GM23248 (cell line): ENCODE measurements around the gene TIAL1. TPM values are rescaled to one million over a fixed set of nuclear protein-coding genes. Genes with fewer than 3 reads are reported as not detected.

ENCODE experiments used
- DNase-seq: peaks from one replicate; pipeline ENCODE4 v3.0.0-alpha.2; 2015
- H2AFZ ChIP-seq: fragments of 200-600 bp; sonication (generic); 2 replicates; pipeline ENCODE4 v1.6.1; 2016; ENCODE audit warnings: antibody characterized with exemption
- H3F3A ChIP-seq: fragments of 200-600 bp; sonication (generic); 2 replicates; pipeline ENCODE4 v1.6.1; 2016; ENCODE audit warnings: mild to moderate bottlenecking, antibody characterized with exemption, mixed run types; ENCODE audit not compliant: insufficient read depth
- H3K27ac ChIP-seq: fragments of 200-600 bp; sonication (generic); 2 replicates; pipeline ENCODE4 v1.5.1; 2016; ENCODE audit warnings: mild to moderate bottlenecking
- H3K27me3 ChIP-seq: fragments of 200-600 bp; sonication (generic); replicated peaks from 2 replicates; pipeline ENCODE4 v1.6.1; 2016; ENCODE audit warnings: mild to moderate bottlenecking; ENCODE audit not compliant: insufficient read depth
- H3K36me3 ChIP-seq: fragments of 200-600 bp; sonication (generic); 2 replicates; pipeline ENCODE4 v1.6.1; 2016; ENCODE audit warnings: low read depth, mild to moderate bottlenecking
- H3K4me1 ChIP-seq: fragments of 200-600 bp; sonication (generic); 2 replicates; pipeline ENCODE4 v1.6.1; 2016; ENCODE audit warnings: mild to moderate bottlenecking; ENCODE audit not compliant: insufficient read depth
- H3K4me2 ChIP-seq: fragments of 200-600 bp; sonication (generic); one replicate; pipeline ENCODE4 v1.6.1; 2016; ENCODE audit warnings: mild to moderate bottlenecking; ENCODE audit not compliant: unreplicated experiment
- H3K4me3 ChIP-seq: fragments of 200-600 bp; sonication (generic); 2 replicates; pipeline ENCODE4 v1.5.1; 2016; ENCODE audit warnings: mild to moderate bottlenecking
- H3K79me2 ChIP-seq: fragments of 200-600 bp; sonication (generic); 2 replicates; pipeline ENCODE4 v1.6.1; 2016; ENCODE audit warnings: mild to moderate bottlenecking; ENCODE audit not compliant: insufficient read depth
- H3K9ac ChIP-seq: fragments of 200-600 bp; sonication (generic); 2 replicates; pipeline ENCODE4 v1.6.1; 2016; ENCODE audit warnings: mild to moderate bottlenecking
- H3K9me2 ChIP-seq: fragments of 200-600 bp; sonication (generic); 2 replicates; pipeline ENCODE4 v1.6.1; 2016; ENCODE audit warnings: mixed run types, mild to moderate bottlenecking, moderate library complexity; ENCODE audit not compliant: insufficient read depth
- H3K9me3 ChIP-seq: fragments of 200-600 bp; sonication (generic); one replicate; pipeline ENCODE4 v1.6.1; 2017; ENCODE audit warnings: low read depth
- H4K20me1 ChIP-seq: fragments of 200-600 bp; sonication (generic); 2 replicates; pipeline ENCODE4 v1.6.0; 2016; ENCODE audit not compliant: insufficient read depth
- EZH2 ChIP-seq: fragments of 200-600 bp; sonication (generic); IDR thresholded peaks from 2 replicates; pipeline ENCODE4 v1.6.1; 2018; ENCODE audit warnings: antibody characterized with exemption, mild to moderate bottlenecking; ENCODE audit not compliant: insufficient read depth, poor library complexity, severe bottlenecking
- EZH2phosphoT487 ChIP-seq: fragments of 200-600 bp; sonication (generic); IDR thresholded peaks from 2 replicates; pipeline ENCODE4 v1.6.1; 2018; ENCODE audit warnings: antibody characterized with exemption, moderate library complexity, mild to moderate bottlenecking, low read depth; ENCODE audit not compliant: insufficient read depth
- WGBS, 2 experiments: methylation state at CpG; one replicate each; pipeline ENCODE4 v1.1.6; 2015 to 2017; ENCODE audit warnings: low lambda C conversion rate in 2 of 2, low coverage in 1 of 2; ENCODE audit errors: missing lambda C conversion rate in 2 of 2; 5-methylcytosine and 5-hydroxymethylcytosine counted together
- in situ Hi-C: fragments of 300-500 bp; cut with MboI; formaldehyde crosslinking; loops from 2 replicates; pipeline ENCODE4 v1.15.0; 2020
- polyA plus RNA-seq: library from polyadenylated mRNA; unstranded; fragments of >200 nt; fragmentation: Nextera tagmentation; extraction: Ambion mirVana; gene quantifications from 2 replicates; pipeline ENCODE4 v1.2.1, GENCODE V29; 2016
- total RNA-seq: library from RNA; depleted of rRNA; stranded (reverse); fragments of >200 nt; shearing (Covaris generic); gene quantifications from 2 replicates; pipeline ENCODE4 v1.2.3, GENCODE V29; 2014

The TIAL1 gene
- total and polyA plus RNA-seq, 2 experiments from 2014 or later = 24.1 to 43.6 TPM

DNA sequence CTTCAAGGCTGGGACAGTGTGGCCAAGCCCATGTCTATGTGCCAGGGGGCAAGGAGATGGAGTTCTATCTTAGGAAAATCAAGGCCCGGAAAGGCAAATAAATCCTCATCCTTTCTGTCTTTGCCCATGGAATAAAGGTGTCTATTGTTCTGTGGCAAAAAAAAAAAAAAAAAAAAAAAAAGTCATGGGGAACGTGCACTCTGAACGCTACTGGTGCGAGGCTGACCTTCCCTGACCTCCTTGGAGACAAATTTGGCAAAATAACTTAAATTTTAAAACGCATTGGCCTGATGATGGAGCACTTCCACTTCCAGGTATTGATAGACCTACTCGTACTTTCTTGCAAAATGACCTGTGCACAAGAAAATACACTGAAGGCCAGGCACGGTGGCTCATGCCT is 42.2 kb upstream of the TIAL1 start:
- no peak for DNase-seq
- H3K36me3 ChIP-seq = no peaks in the 10 kb centered on the region
- H3K27ac ChIP-seq = no peak overlapping the region
- H3K79me2 ChIP-seq = no peaks in the 10 kb centered on the region
- no peaks in the 10 kb centered on the region for H3K9me3 ChIP-seq
- no peaks in the 10 kb centered on the region for H4K20me1 ChIP-seq
- no peak overlapping the region for H2AFZ ChIP-seq
- WGBS, 2 experiments = 79 to 83% methylated on average over 7 of the region's 7 CpGs
- no peaks in the 10 kb centered on the region for H3K27me3 ChIP-seq
- no peak for TF ChIP-seq EZH2phosphoT487
- TF ChIP-seq EZH2 = no peak
- no peaks in the 10 kb centered on the region for H3K9me2 ChIP-seq
- H3K4me3 ChIP-seq = no peak overlapping the region
- no peak overlapping the region for H3K4me2 ChIP-seq
- in situ Hi-C loops = no loop called here
- peaks cover 3% of the 10 kb centered on the region; the same call in 1 of the 2 replicates for H3K4me1 ChIP-seq
- peaks cover 8% of the 10 kb centered on the region; the same call in 1 of the 2 replicates for H3F3A ChIP-seq
- no peak overlapping the region for H3K9ac ChIP-seq

DNA sequence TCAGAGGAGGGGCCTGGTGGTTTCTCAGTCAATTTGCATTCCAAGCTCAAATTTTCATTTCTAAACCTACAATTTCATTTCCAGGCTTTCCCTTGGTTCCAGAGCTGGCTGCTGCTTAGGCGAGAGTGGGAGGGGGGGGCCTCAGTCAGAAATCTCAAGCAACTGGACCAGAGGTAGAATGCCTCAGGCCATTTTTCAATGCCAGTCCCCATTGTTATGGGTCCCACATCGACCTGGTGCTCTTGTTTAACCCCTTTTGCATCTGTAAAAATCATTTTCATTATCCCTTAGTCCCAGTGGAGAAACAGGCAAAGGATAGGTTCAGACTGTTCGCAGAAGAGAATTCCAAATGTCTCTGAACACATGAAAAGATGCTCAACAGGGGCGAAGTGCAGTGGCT is 40.9 kb upstream of the TIAL1 start:
- H3F3A ChIP-seq = peaks cover 5% of the 10 kb centered on the region; the same call in 1 of the 2 replicates
- H3K27me3 ChIP-seq = no peaks in the 10 kb centered on the region
- H3K4me1 ChIP-seq = no peaks in the 10 kb centered on the region
- no peak overlapping the region for H3K9ac ChIP-seq
- no peaks in the 10 kb centered on the region for H3K9me3 ChIP-seq
- H3K79me2 ChIP-seq = no peaks in the 10 kb centered on the region
- in situ Hi-C loops = no loop called here
- TF ChIP-seq EZH2phosphoT487 (no peak), EZH2 (no peak)
- no peak for DNase-seq
- no peaks in the 10 kb centered on the region for H3K9me2 ChIP-seq
- no peak overlapping the region for H3K27ac ChIP-seq
- H3K4me3 ChIP-seq = no peak overlapping the region
- no peak overlapping the region for H2AFZ ChIP-seq
- H3K36me3 ChIP-seq = no peaks in the 10 kb centered on the region
- no peak overlapping the region for H3K4me2 ChIP-seq
- 63 to 69% methylated on average over 4 of the region's 4 CpGs for WGBS, 2 experiments
- H4K20me1 ChIP-seq = no peaks in the 10 kb centered on the region

DNA sequence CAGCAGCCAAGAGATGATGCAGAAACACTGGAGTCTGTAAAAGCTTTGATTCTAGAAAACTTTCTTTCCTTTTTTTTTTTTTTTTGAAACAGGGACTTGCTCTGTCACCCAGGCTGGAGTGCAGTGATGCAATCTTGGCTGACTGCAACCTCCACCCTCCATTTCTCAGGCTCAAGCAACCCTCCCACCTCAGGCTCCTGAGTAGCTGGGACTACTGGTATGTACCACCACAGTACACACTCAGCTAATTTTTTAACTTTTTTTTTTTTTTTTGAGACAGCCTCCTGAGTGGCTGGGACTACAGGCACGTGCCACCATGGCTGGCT is 37.4 kb upstream of the TIAL1 start:
- Histone ChIP-seq H3K9ac (no peak overlapping the region), H3K27ac (no peak overlapping the region), H3K79me2 (no peaks in the 10 kb centered on the region), H3K4me3 (no peak overlapping the region), H3F3A (peaks cover 5% of the 10 kb centered on the region; the same call in 1 of the 2 replicates), H3K9me2 (no peaks in the 10 kb centered on the region), H3K9me3 (no peaks in the 10 kb centered on the region), H2AFZ (peak overlapping the region; percentile 45; the same call in 1 of the 2 replicates), H3K36me3 (no peaks in the 10 kb centered on the region), H3K4me1 (no peaks in the 10 kb centered on the region), H3K27me3 (no peaks in the 10 kb centered on the region), H4K20me1 (no peaks in the 10 kb centered on the region), H3K4me2 (no peak overlapping the region)
- 10 to 13% methylated on average over 1 of the region's 1 CpG for WGBS, 2 experiments
- TF ChIP-seq EZH2phosphoT487 = no peak
- TF ChIP-seq EZH2 = no peak
- in situ Hi-C loops = no loop called here
- DNase-seq = peak; percentile 53

DNA sequence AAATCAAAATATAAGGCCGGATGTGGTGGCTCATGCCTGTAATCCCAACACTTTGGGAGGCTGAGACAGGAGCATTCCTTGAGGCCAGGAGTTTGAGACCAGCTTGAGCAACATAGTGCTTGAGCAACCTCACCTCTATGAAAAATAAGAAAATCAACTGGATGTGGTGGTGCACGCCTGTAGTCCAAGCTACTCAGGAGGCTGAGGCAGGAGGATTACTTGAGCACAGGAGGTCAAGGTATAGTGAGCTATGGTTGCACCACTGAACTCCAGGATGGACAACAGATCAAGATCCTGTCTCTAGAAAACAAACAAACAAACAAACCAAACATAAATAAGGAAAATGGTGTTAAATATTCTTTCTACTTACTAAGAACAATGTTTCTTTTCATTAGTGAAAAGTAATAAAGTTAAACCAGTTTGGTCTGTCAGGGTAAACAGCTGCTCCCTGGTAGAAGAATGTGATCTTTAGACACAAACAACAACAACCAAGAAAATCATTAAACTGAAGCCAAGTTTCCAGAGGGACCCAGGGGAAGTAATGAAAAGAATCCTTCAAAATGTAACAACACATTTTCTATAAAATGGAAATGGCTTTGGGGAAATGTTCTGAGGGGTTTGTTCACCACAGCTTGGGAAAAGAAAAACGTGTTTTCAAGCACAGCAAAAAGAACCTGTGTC is 36.9 kb upstream of the TIAL1 start:
- Histone ChIP-seq H3K79me2 (no peaks in the 10 kb centered on the region), H3K9me2 (no peaks in the 10 kb centered on the region), H4K20me1 (no peaks in the 10 kb centered on the region), H3K4me2 (no peak overlapping the region), H2AFZ (peak overlapping the region; percentile 45; the same call in 1 of the 2 replicates), H3K27ac (no peak overlapping the region), H3K9me3 (no peaks in the 10 kb centered on the region), H3K4me1 (no peaks in the 10 kb centered on the region), H3K9ac (no peak overlapping the region), H3K27me3 (no peaks in the 10 kb centered on the region), H3F3A (peaks cover 5% of the 10 kb centered on the region; the same call in 1 of the 2 replicates), H3K36me3 (no peaks in the 10 kb centered on the region), H3K4me3 (no peak overlapping the region)
- WGBS, 2 experiments = 59 to 68% methylated on average over 3 of the region's 3 CpGs
- TF ChIP-seq EZH2 (no peak), EZH2phosphoT487 (no peak)
- in situ Hi-C loops = no loop called here
- no peak for DNase-seq

DNA sequence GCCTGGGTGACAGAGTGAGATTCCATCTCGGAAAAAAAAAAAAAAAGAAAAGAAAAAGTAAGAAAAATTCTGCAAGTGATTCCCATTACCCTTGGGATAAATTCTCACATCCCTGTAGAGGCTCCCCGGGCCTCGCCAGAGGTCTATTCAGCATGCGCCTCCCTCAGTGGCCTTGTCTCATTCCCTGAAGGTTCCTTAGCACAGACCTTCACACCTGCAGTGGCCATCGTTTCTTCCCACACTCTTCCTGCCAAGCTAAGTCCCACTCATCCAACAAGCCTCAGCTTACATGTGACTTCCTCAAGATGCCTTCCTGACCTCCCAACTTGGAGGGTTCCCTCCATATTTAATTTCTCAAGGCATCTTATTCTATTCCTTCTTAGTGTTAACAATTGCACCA is 33.5 kb upstream of the TIAL1 start:
- Histone ChIP-seq H3K36me3 (no peaks in the 10 kb centered on the region), H3K4me3 (no peak overlapping the region), H3K9me3 (no peaks in the 10 kb centered on the region), H3K79me2 (no peaks in the 10 kb centered on the region), H2AFZ (no peak overlapping the region), H3K27ac (no peak overlapping the region), H3K27me3 (no peaks in the 10 kb centered on the region), H3F3A (peaks cover 5% of the 10 kb centered on the region; the same call in 1 of the 2 replicates), H3K4me1 (no peaks in the 10 kb centered on the region), H3K9me2 (no peaks in the 10 kb centered on the region), H4K20me1 (no peaks in the 10 kb centered on the region), H3K9ac (no peak overlapping the region), H3K4me2 (no peak overlapping the region)
- no peak for DNase-seq
- TF ChIP-seq EZH2 (no peak), EZH2phosphoT487 (no peak)
- 81% methylated on average over 5 of the region's 5 CpGs for WGBS, 2 experiments
- in situ Hi-C loops = no loop called here
